ENCODE results near the gene HTRA2. TPM values are rescaled to one million over a fixed set of nuclear protein-coding genes. Genes with fewer than 3 reads are reported as not detected.

Gene HTRA2
- total RNA-seq, 1 donor from 2014 or later, result 25.7 TPM

DNA sequence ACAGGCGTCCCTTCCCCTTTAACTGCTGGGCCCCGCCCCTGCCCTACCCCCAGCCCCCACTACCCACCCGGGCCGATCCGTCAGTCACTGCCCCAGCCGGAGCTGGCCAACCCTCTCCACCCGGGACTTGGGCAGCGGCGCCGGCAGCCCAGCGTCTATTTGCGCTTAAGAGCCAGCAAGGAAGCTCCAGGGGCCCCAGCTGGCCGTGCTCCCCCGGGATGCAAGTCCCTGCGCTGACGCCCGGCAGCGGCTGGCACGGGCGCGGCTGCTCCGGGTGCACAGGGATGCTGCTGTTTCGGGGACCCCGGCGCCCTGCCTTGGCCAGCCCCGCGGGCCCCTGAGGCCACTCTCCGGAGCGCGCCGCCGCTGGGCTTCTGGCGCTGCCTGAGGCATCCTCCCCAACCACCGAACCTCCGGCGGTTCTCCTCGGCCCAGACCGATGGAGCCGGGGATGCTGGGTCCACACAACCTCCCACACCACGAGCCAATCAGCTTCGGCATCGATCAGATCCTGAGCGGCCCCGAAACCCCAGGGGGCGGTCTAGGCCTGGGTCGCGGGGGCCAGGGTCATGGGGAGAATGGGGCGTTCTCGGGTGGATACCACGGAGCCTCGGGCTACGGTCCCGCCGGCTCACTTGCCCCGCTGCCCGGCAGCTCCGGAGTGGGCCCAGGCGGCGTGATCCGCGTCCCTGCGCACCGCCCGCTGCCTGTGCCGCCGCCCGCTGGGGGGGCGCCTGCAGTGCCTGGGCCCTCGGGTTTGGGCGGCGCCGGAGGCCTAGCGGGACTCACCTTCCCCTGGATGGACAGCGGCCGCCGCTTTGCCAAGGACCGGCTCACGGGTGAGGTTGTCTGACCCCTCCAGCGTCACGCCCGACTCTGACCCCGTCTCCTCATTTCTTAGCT, 15.1 kb upstream of the HTRA2 start, which contains the start of gene TLX2:
TSS of gene TLX2 (plus strand) at position 83 of the 903 bp plus-strand sequence. CDS start at position 440, 357 bp downstream.
- Mint-ChIP-seq H3K27me3 (ENCODE audit: low read depth) (peaks cover 92% of the 10 kb centered on the region), H3K36me3 (no peaks in the 10 kb centered on the region), H3K27ac (no peak within 1 kb of the TSS), H3K9me3 (no peaks in the 10 kb centered on the region), H3K4me1 (peaks cover 6% of the 10 kb centered on the region), H3K4me3 (peak within 1 kb of the TSS; percentile 28)
- DNase-seq (ENCODE audit: low spot score in 2 of 2, unreplicated experiment in 2 of 2), result peak; percentile 30 to 42
- TF ChIP-seq, protein P1, sequence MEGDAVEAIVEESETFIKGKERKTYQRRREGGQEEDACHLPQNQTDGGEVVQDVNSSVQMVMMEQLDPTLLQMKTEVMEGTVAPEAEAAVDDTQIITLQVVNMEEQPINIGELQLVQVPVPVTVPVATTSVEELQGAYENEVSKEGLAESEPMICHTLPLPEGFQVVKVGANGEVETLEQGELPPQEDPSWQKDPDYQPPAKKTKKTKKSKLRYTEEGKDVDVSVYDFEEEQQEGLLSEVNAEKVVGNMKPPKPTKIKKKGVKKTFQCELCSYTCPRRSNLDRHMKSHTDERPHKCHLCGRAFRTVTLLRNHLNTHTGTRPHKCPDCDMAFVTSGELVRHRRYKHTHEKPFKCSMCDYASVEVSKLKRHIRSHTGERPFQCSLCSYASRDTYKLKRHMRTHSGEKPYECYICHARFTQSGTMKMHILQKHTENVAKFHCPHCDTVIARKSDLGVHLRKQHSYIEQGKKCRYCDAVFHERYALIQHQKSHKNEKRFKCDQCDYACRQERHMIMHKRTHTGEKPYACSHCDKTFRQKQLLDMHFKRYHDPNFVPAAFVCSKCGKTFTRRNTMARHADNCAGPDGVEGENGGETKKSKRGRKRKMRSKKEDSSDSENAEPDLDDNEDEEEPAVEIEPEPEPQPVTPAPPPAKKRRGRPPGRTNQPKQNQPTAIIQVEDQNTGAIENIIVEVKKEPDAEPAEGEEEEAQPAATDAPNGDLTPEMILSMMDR (IDR thresholded peaks at IDR 0.05; ENCODE audit: unreplicated experiment), result no peak

DNA sequence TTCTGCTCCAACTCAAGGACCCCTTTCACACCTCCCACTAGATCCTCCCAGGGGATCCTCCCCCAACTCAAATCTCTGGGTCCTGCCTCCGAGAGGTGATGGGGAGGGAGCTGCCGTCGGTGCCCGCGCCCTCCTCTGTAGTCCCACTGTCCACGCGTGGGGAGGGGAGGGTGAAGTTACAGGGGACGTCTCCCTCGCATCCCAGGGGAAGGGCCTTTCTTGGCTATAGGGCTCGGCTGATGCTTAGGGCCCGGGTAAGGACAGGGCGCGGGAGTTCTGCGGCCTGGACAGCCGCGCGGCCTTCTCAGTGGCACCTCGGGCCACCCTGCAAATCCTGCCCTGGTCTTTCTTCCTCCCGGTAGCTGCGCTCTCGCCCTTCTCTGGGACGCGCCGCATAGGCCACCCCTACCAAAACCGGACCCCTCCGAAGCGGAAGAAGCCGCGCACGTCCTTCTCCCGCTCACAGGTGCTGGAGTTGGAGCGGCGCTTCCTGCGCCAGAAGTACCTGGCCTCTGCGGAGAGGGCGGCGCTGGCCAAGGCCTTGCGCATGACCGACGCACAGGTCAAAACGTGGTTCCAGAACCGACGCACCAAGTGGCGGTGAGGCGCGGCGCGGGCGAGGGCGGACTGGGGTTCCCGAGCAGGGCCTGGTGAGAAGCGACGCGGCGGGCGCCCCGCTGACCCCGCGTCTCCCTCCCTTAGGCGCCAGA, 14.3 kb upstream of the HTRA2 start:
- no peak overlapping the region for H3K27ac Mint-ChIP-seq
- TF ChIP-seq, protein P1 (IDR thresholded peaks at IDR 0.05; ENCODE audit: unreplicated experiment), result no peak
- no peak for DNase-seq (ENCODE audit: low spot score in 2 of 2, unreplicated experiment in 2 of 2)

DNA sequence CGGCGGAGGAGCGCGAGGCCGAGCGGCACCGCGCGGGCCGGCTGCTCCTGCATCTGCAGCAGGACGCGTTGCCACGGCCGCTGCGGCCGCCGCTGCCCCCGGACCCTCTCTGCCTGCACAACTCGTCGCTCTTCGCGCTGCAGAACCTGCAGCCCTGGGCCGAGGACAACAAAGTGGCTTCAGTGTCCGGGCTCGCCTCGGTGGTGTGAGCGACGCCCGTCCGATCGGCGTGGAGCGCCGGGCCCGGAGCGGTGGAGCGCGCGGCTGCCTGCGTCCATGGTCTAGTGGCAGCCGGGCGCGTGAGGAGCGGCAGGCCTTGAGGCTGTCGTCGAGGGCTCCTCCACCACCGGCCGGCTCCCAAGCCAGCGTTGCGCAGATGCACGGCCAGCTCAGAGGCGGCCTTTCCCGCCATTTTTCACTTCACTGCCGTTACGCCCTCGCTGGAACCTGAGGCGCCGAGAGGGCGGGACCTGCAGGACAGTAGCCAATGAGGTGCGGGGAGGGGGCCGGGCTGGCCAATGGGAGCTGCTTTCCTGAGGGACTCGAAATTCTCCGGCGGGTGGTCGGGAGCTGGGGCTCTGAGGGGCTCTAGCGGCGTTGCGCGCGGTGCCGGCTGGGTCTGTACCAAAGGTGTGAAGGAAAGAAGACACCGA, 13.6 kb upstream of the HTRA2 start:
- H3K27me3 Mint-ChIP-seq (ENCODE audit: low read depth), result peaks cover 93% of the 10 kb centered on the region
- TF ChIP-seq, protein P1 (IDR thresholded peaks at IDR 0.05; ENCODE audit: unreplicated experiment), result no peak
- H3K4me1 Mint-ChIP-seq, result peaks cover 6% of the 10 kb centered on the region
- peak overlapping the region; percentile 47 for H3K4me3 Mint-ChIP-seq
- no peaks in the 10 kb centered on the region for H3K36me3 Mint-ChIP-seq
- H3K9me3 Mint-ChIP-seq, result no peaks in the 10 kb centered on the region
- H3K27ac Mint-ChIP-seq, result no peak overlapping the region
- peak; percentile 40 to 62 for DNase-seq (ENCODE audit: low spot score in 2 of 2, unreplicated experiment in 2 of 2)

More for the DNA sequence above, 14.3 kb upstream of the HTRA2 start:
- Mint-ChIP-seq H3K9me3 (no peaks in the 10 kb centered on the region), H3K4me3 (peak overlapping the region; percentile 31), H3K36me3 (no peaks in the 10 kb centered on the region), H3K27me3 (ENCODE audit: low read depth) (peaks cover 92% of the 10 kb centered on the region), H3K4me1 (peaks cover 6% of the 10 kb centered on the region)

DNA sequence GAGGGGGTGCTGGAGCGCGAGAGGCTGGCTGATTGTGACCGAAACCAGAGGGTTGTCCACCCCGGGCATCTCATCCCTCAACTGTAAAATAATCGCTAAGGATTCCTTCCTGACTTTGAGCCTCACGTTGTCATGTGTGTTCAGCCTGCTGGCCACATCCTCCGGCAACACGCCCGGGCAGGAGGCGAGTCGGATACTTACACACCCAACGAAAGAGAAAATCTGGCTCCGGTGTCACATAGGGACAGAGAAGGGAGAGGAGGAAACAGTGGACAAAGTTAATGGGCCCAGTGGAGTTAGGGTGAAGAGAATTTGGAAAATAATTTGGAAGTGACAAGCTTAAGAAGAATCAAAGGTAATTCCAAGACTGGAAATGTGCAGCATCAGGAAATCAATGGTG, 13.1 kb upstream of the HTRA2 start:
- TF ChIP-seq, protein P1 (IDR thresholded peaks at IDR 0.05; ENCODE audit: unreplicated experiment), result no peak
- Mint-ChIP-seq H3K9me3 (no peaks in the 10 kb centered on the region), H3K4me1 (peaks cover 6% of the 10 kb centered on the region), H3K36me3 (no peaks in the 10 kb centered on the region), H3K27me3 (ENCODE audit: low read depth) (peaks cover 92% of the 10 kb centered on the region), H3K4me3 (no peak overlapping the region), H3K27ac (no peak overlapping the region)
- DNase-seq (ENCODE audit: low spot score in 2 of 2, unreplicated experiment in 2 of 2), result no peak

DNA sequence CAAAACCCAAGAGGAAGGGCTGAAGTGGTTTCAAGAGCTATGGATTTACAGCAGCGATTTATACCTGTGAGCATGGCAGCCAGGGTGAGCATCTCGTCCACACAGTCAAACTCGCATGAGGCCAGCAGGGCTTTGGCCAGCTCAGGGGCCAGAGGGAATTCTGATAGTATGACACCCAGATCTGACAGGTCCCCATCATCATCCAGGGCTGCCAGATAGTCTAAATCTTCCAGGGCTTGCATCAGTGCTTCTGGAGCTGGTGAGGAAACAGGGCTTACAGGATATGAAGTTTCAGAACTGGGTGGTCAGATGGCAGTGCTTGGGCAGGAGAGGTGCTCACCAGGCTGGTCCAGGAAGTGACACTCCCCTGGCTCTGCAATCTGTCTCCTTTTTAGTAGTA, 7.2 kb upstream of the HTRA2 start:
- H3K36me3 Mint-ChIP-seq, result peaks cover 22% of the 10 kb centered on the region
- no peak overlapping the region for H3K4me3 Mint-ChIP-seq
- no peak overlapping the region for H3K27ac Mint-ChIP-seq

More for the DNA sequence above, 7.2 kb upstream of the HTRA2 start:
- H3K27me3 Mint-ChIP-seq (ENCODE audit: low read depth), result peaks cover 62% of the 10 kb centered on the region
- no peak for DNase-seq (ENCODE audit: low spot score in 2 of 2, unreplicated experiment in 2 of 2)
- H3K9me3 Mint-ChIP-seq, result peaks cover 6% of the 10 kb centered on the region
- H3K4me1 Mint-ChIP-seq, result no peaks in the 10 kb centered on the region
- TF ChIP-seq, protein P1 (IDR thresholded peaks at IDR 0.05; ENCODE audit: unreplicated experiment), result no peak
